SK-N-SH (cell line): ENCODE results near the gene SLC6A17.

ENCODE experiments used
- EP300 ChIP-seq, 2 experiments: IDR thresholded peaks; 2 replicates each; pipeline versions ENCODE4 v1.4.0 to v1.6.1; 2012; ENCODE audit warnings: borderline replicate concordance in 1 of 2, low read depth in 1 of 2, low read length in 1 of 2
- EZH2phosphoT487 ChIP-seq: fragments of 200-600 bp; sonication (generic); IDR thresholded peaks from 2 replicates; pipeline ENCODE4 v1.6.1; 2017; ENCODE audit warnings: low read depth, mixed run types, mild to moderate bottlenecking, antibody characterized with exemption, moderate library complexity, borderline replicate concordance
- FOXJ3 ChIP-seq: sonication (generic); formaldehyde crosslinking; IDR thresholded peaks from 2 replicates; pipeline ENCODE4 v1.5.1; 2020; ENCODE audit warnings: mild to moderate bottlenecking, missing genetic modification reagents
- FOXM1 ChIP-seq: IDR thresholded peaks from 2 replicates; pipeline ENCODE4 v1.4.0; 2012; ENCODE audit warnings: low read depth, mild to moderate bottlenecking
- GATA2 ChIP-seq: sonication (generic); formaldehyde crosslinking; IDR thresholded peaks from 2 replicates; pipeline ENCODE4 v1.5.0; 2020; ENCODE audit warnings: mild to moderate bottlenecking, missing genetic modification reagents
- JUND ChIP-seq: IDR thresholded peaks from 2 replicates; pipeline ENCODE4 v1.4.0; 2012
- POLR2AphosphoS5 ChIP-seq: IDR thresholded peaks from 2 replicates; pipeline ENCODE4 v1.6.1; 2012; ENCODE audit warnings: low read depth, low read length
- RFX5 ChIP-seq: IDR thresholded peaks from 2 replicates; pipeline ENCODE4 v1.6.1; 2012; ENCODE audit warnings: mild to moderate bottlenecking, improper control_type of control experiment, low read length
- SMC3 ChIP-seq: IDR thresholded peaks from 2 replicates; pipeline ENCODE4 v1.6.1; 2012; ENCODE audit warnings: low read depth, low read length, improper control_type of control experiment
- TAF1 ChIP-seq: IDR thresholded peaks from 2 replicates; pipeline ENCODE4 v1.6.1; 2012; ENCODE audit warnings: low read depth, mild to moderate bottlenecking, low read length, moderate library complexity, borderline replicate concordance
- TCF12 ChIP-seq: IDR thresholded peaks from 2 replicates; pipeline ENCODE4 v1.4.0; 2012
- TF ChIP-seq, protein P1 (sequence below): fragments of 200-600 bp; sonication (generic); IDR thresholded peaks from 2 replicates; pipeline ENCODE4 v1.6.1; 2017; ENCODE audit warnings: antibody characterized with exemption, mild to moderate bottlenecking, moderate library complexity
- TF ChIP-seq, protein P2 (sequence below): fragments of 150-350 bp; IDR thresholded peaks from 2 replicates; pipeline ENCODE4 v1.6.1; 2017; ENCODE audit warnings: antibody characterized with exemption, low read length, low read depth, borderline replicate concordance

- no peak for TF ChIP-seq TCF12
- TF ChIP-seq POLR2AphosphoS5, result no peak
- TF ChIP-seq EP300 (IDR thresholded peaks at IDR 0.05; ENCODE audit: borderline replicate concordance in 1 of 2, low read depth in 1 of 2, low read length in 1 of 2), result no peak
- TF ChIP-seq, protein P1, sequence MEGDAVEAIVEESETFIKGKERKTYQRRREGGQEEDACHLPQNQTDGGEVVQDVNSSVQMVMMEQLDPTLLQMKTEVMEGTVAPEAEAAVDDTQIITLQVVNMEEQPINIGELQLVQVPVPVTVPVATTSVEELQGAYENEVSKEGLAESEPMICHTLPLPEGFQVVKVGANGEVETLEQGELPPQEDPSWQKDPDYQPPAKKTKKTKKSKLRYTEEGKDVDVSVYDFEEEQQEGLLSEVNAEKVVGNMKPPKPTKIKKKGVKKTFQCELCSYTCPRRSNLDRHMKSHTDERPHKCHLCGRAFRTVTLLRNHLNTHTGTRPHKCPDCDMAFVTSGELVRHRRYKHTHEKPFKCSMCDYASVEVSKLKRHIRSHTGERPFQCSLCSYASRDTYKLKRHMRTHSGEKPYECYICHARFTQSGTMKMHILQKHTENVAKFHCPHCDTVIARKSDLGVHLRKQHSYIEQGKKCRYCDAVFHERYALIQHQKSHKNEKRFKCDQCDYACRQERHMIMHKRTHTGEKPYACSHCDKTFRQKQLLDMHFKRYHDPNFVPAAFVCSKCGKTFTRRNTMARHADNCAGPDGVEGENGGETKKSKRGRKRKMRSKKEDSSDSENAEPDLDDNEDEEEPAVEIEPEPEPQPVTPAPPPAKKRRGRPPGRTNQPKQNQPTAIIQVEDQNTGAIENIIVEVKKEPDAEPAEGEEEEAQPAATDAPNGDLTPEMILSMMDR, result no peak
- TF ChIP-seq EZH2phosphoT487, result no peak
- TF ChIP-seq TAF1, result no peak
- TF ChIP-seq FOXJ3, result no peak
- TF ChIP-seq SMC3, result no peak
- TF ChIP-seq, protein P2, sequence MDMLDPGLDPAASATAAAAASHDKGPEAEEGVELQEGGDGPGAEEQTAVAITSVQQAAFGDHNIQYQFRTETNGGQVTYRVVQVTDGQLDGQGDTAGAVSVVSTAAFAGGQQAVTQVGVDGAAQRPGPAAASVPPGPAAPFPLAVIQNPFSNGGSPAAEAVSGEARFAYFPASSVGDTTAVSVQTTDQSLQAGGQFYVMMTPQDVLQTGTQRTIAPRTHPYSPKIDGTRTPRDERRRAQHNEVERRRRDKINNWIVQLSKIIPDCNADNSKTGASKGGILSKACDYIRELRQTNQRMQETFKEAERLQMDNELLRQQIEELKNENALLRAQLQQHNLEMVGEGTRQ, result no peak
- TF ChIP-seq JUND, result no peak
- no peak for TF ChIP-seq RFX5
- no peak for TF ChIP-seq FOXM1
- no peak for TF ChIP-seq GATA2 (CRISPR knock-in tag)
Measured at GRCh38 chr1:110248746-110249145, 98.5 kb downstream of the SLC6A17 start.
